HepG2 (cell line): ENCODE measurements around the gene CAB39.

Experiments used
- CEBPB ChIP-seq: IDR thresholded peaks from 2 replicates; pipeline ENCODE4 v1.6.1; 2011; ENCODE audit warnings: low read depth, low read length, improper control_type of control experiment, borderline replicate concordance
- EP300 ChIP-seq, 3 experiments: sonication (generic) in 1 of 3; formaldehyde crosslinking in 1 of 3; IDR thresholded peaks; 2 replicates each; pipeline versions ENCODE4 v1.5.1 to v1.6.1; 2011 to 2020; ENCODE audit warnings: low read depth in 2 of 3, low read length in 2 of 3, borderline replicate concordance in 1 of 3, improper control_type of control experiment in 1 of 3, mild to moderate bottlenecking in 1 of 3, missing genetic modification reagents in 1 of 3, moderate library complexity in 1 of 3
- ONECUT2 ChIP-seq: sonication (generic); formaldehyde crosslinking; IDR thresholded peaks from 2 replicates; pipeline ENCODE4 v1.4.0; 2020; ENCODE audit warnings: missing genetic modification reagents
- RAD21 ChIP-seq: fragments of 450-650 bp; formaldehyde crosslinking; IDR thresholded peaks from 2 replicates; pipeline ENCODE4 v1.5.0; 2020; ENCODE audit warnings: mild to moderate bottlenecking
- ZBTB7A ChIP-seq: sonication (generic); formaldehyde crosslinking; IDR thresholded peaks from 2 replicates; pipeline ENCODE4 v1.8.0; 2022; ENCODE audit warnings: mild to moderate bottlenecking, missing genetic modification reagents
- TF ChIP-seq, protein P1 (sequence below): sonication (generic); formaldehyde crosslinking; IDR thresholded peaks from 2 replicates; pipeline ENCODE4 v1.5.0; 2020; ENCODE audit warnings: missing genetic modification reagents

DNA sequence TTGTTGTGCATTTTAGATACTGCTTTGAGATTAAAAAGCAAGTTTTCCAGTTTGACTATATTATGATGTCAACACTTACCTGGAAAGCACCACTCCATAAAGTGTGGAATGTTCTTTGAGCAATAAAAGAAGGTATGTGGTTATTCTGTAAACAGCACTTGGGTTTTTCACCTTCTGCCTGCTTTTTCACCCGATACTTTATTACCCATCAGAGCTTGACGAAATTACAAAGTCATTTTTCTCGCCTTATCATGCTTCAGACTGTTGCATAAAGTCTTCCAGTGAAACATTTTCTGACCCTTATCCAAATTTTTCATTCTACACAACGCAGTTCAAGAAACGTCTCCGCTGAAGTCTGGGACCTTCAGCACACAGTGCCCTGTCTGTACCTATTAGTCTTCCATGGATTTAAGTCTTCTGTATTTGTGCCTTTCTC, 25.2 kb downstream of the CAB39 start:
- TF ChIP-seq CEBPB (no peak), EP300 (IDR thresholded peaks at IDR 0.05; ENCODE audit: low read depth in 2 of 2, low read length in 2 of 2) (no peak), EP300 (CRISPR knock-in tag; IDR thresholded peaks at IDR 0.05; ENCODE audit: borderline replicate concordance) (no peak), RAD21 (CRISPR knock-in tag) (no peak), ZBTB7A (CRISPR knock-in tag) (no peak), ONECUT2 (CRISPR knock-in tag) (no peak)
- TF ChIP-seq, protein P1, sequence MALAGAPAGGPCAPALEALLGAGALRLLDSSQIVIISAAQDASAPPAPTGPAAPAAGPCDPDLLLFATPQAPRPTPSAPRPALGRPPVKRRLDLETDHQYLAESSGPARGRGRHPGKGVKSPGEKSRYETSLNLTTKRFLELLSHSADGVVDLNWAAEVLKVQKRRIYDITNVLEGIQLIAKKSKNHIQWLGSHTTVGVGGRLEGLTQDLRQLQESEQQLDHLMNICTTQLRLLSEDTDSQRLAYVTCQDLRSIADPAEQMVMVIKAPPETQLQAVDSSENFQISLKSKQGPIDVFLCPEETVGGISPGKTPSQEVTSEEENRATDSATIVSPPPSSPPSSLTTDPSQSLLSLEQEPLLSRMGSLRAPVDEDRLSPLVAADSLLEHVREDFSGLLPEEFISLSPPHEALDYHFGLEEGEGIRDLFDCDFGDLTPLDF (CRISPR knock-in tag) = no peak
